HG02623 (cell line): Measurements from ENCODE around the gene ATG7.

ENCODE experiments used
- ATAC-seq: cut with Tn5 transposase; IDR thresholded peaks from one replicate; pipeline ENCODE4 v1.9.1; 2021; ENCODE audit warnings: moderate library complexity; ENCODE audit not compliant: unreplicated experiment

ATG7 gene

GRCh38 chr3:11529281-11529680 is 257.1 kb downstream of the ATG7 start:
- no peak for ATAC-seq

- ATAC-seq: no peak
Measured at GRCh38 chr3:11530153-11530721, 258.0 kb downstream of the ATG7 start.

GRCh38 chr3:11532931-11533391 is 260.8 kb downstream of the ATG7 start:
- no peak for ATAC-seq

GRCh38 chr3:11534011-11534792 is 262.0 kb downstream of the ATG7 start:
- no peak for ATAC-seq

GRCh38 chr3:11534793-11535101 is 262.6 kb downstream of the ATG7 start:
- no peak for ATAC-seq

GRCh38 chr3:11535243-11535960 is 263.2 kb downstream of the ATG7 start:
- ATAC-seq: no peak

- no peak for ATAC-seq
Measured at GRCh38 chr3:11536132-11536935, 264.1 kb downstream of the ATG7 start.

- no peak for ATAC-seq
Measured at GRCh38 chr3:11536936-11537612, 264.9 kb downstream of the ATG7 start.

GRCh38 chr3:11538581-11538980 is 266.4 kb downstream of the ATG7 start:
- ATAC-seq: no peak

- no peak for ATAC-seq
Measured at GRCh38 chr3:11539218-11539617, 267.0 kb downstream of the ATG7 start.

- no peak for ATAC-seq
Measured at GRCh38 chr3:11539677-11540076, 267.5 kb downstream of the ATG7 start.

GRCh38 chr3:11541321-11542303 is 269.4 kb downstream of the ATG7 start:
- no peak for ATAC-seq

GRCh38 chr3:11542551-11542950 is 270.4 kb downstream of the ATG7 start:
- ATAC-seq: no peak

GRCh38 chr3:11543141-11543947 is 271.1 kb downstream of the ATG7 start:
- ATAC-seq: no peak

- ATAC-seq: no peak
Measured at GRCh38 chr3:11543948-11544387, 271.8 kb downstream of the ATG7 start.

- ATAC-seq: no peak
Measured at GRCh38 chr3:11544412-11545181, 272.4 kb downstream of the ATG7 start.

- no peak for ATAC-seq
Measured at GRCh38 chr3:11545186-11545851, 273.1 kb downstream of the ATG7 start.
